Immature natural killer cell (primary cell): ENCODE measurements around the gene LST1. TPM values are rescaled to one million over a fixed set of nuclear protein-coding genes. Genes with fewer than 3 reads are reported as not detected.
A peak's percentile ranks its signal among the peaks of the same experiment; 100 is the strongest.

Experiments used
- DNase-seq, 3 donors: peaks; one replicate each; pipeline ENCODE4 v3.0.0; 2022; ENCODE audit warnings: mixed read lengths in 1 of 3
- H3K27ac Mint-ChIP-seq, 6 donors: one replicate each; pipeline ENCODE4 v1.8.0; 2020; ENCODE audit warnings: mixed read lengths in 6 of 6, mild to moderate bottlenecking in 5 of 6, inconsistent platforms in 4 of 6, moderate library complexity in 3 of 6
- H3K27me3 Mint-ChIP-seq, 3 donors: one replicate each; pipeline ENCODE4 v1.8.0; 2020 to 2021; ENCODE audit warnings: low read depth in 3 of 3, mild to moderate bottlenecking in 3 of 3, mixed read lengths in 3 of 3, moderate library complexity in 3 of 3, inconsistent platforms in 1 of 3
- H3K36me3 Mint-ChIP-seq, 3 donors: one replicate each; pipeline ENCODE4 v1.8.0; 2020; ENCODE audit warnings: mixed read lengths in 3 of 3, inconsistent platforms in 2 of 3, mild to moderate bottlenecking in 2 of 3
- H3K4me1 Mint-ChIP-seq, 2 donors: one replicate each; pipeline ENCODE4 v1.8.0; 2020; ENCODE audit warnings: inconsistent platforms in 2 of 2, mild to moderate bottlenecking in 2 of 2, mixed read lengths in 2 of 2, moderate library complexity in 1 of 2
- H3K4me3 Mint-ChIP-seq, 5 donors: one replicate each; pipeline ENCODE4 v1.8.0; 2020; ENCODE audit warnings: mild to moderate bottlenecking in 5 of 5, mixed read lengths in 5 of 5, inconsistent platforms in 3 of 5, moderate library complexity in 3 of 5
- H3K9me3 Mint-ChIP-seq, 6 donors: one replicate each; pipeline ENCODE4 v1.8.0; 2020; ENCODE audit warnings: mild to moderate bottlenecking in 6 of 6, mixed read lengths in 6 of 6, inconsistent platforms in 4 of 6, moderate library complexity in 3 of 6
- polyA plus RNA-seq, 3 donors: library from polyadenylated mRNA; unstranded; fragments of 300-500 nt; fragmentation: Illumina TruSeq; gene quantifications; one replicate each; pipeline ENCODE4 v1.2.3, GENCODE V29; 2021

LST1 gene
- polyA plus RNA-seq, 3 donors from 2014 or later, result 20.3 to 44.8 (median 42.3) TPM

DNA sequence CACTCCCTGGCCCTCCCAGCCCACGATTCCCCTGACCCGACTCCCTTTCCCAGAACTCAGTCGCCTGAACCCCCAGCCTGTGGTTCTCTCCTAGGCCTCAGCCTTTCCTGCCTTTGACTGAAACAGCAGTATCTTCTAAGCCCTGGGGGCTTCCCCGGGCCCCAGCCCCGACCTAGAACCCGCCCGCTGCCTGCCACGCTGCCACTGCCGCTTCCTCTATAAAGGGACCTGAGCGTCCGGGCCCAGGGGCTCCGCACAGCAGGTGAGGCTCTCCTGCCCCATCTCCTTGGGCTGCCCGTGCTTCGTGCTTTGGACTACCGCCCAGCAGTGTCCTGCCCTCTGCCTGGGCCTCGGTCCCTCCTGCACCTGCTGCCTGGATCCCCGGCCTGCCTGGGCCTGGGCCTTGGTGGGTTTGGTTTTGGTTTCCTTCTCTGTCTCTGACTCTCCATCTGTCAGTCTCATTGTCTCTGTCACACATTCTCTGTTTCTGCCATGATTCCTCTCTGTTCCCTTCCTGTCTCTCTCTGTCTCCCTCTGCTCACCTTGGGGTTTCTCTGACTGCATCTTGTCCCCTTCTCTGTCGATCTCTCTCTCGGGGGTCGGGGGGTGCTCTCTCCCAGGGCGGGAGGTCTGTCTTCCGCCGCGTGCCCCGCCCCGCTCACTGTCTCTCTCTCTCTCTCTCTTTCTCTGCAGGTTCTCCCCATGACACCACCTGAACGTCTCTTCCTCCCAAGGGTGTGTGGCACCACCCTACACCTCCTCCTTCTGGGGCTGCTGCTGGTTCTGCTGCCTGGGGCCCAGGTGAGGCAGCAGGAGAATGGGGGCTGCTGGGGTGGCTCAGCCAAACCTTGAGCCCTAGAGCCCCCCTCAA lies 13.8 kb upstream of the LST1 start, which contains the start of gene LTA:
TSS of gene LTA (plus strand) at position 249 of the 871 bp plus-strand sequence. CDS start at position 703, 454 bp downstream.
- H3K27me3 Mint-ChIP-seq, result peaks cover 13 to 27% (median 16%) of the 10 kb centered on the region in 3 donors

DNA sequence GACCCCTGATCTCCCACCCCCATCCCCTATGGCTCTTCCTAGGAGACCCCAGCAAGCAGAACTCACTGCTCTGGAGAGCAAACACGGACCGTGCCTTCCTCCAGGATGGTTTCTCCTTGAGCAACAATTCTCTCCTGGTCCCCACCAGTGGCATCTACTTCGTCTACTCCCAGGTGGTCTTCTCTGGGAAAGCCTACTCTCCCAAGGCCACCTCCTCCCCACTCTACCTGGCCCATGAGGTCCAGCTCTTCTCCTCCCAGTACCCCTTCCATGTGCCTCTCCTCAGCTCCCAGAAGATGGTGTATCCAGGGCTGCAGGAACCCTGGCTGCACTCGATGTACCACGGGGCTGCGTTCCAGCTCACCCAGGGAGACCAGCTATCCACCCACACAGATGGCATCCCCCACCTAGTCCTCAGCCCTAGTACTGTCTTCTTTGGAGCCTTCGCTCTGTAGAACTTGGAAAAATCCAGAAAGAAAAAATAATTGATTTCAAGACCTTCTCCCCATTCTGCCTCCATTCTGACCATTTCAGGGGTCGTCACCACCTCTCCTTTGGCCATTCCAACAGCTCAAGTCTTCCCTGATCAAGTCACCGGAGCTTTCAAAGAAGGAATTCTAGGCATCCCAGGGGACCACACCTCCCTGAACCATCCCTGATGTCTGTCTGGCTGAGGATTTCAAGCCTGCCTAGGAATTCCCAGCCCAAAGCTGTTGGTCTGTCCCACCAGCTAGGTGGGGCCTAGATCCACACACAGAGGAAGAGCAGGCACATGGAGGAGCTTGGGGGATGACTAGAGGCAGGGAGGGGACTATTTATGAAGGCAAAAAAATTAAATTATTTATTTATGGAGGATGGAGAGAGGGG lies 12.6 kb upstream of the LST1 start:
- Mint-ChIP-seq H3K9me3 (no peaks in the 10 kb centered on the region), H3K27ac (peak overlapping the region; percentile 86 to 98 (median 96)), H3K36me3 (peaks cover 3 to 6% (median 4%) of the 10 kb centered on the region in 3 donors), H3K4me3 (peak overlapping the region; percentile 49 to 96 (median 82)), H3K27me3 (peaks cover 6 to 17% (median 7%) of the 10 kb centered on the region in 3 donors), H3K4me1 (peaks cover 83 to 90% of the 10 kb centered on the region in 2 donors)
- no peak for DNase-seq

More for the DNA sequence above, 13.8 kb upstream of the LST1 start, which contains the start of gene LTA:
- peak within 1 kb of the TSS; percentile 76 to 90 (median 86) for H3K4me3 Mint-ChIP-seq
- no peaks in the 10 kb centered on the region for H3K9me3 Mint-ChIP-seq
- H3K27ac Mint-ChIP-seq, result peak within 1 kb of the TSS; percentile 86 to 98 (median 96)
- peak in 2 of 3 donors; percentile 50 to 65 for DNase-seq
- peaks cover 87 to 92% of the 10 kb centered on the region in 2 donors for H3K4me1 Mint-ChIP-seq
- H3K36me3 Mint-ChIP-seq, result peaks cover 0 to 6% (median 4%) of the 10 kb centered on the region in 3 donors

DNA sequence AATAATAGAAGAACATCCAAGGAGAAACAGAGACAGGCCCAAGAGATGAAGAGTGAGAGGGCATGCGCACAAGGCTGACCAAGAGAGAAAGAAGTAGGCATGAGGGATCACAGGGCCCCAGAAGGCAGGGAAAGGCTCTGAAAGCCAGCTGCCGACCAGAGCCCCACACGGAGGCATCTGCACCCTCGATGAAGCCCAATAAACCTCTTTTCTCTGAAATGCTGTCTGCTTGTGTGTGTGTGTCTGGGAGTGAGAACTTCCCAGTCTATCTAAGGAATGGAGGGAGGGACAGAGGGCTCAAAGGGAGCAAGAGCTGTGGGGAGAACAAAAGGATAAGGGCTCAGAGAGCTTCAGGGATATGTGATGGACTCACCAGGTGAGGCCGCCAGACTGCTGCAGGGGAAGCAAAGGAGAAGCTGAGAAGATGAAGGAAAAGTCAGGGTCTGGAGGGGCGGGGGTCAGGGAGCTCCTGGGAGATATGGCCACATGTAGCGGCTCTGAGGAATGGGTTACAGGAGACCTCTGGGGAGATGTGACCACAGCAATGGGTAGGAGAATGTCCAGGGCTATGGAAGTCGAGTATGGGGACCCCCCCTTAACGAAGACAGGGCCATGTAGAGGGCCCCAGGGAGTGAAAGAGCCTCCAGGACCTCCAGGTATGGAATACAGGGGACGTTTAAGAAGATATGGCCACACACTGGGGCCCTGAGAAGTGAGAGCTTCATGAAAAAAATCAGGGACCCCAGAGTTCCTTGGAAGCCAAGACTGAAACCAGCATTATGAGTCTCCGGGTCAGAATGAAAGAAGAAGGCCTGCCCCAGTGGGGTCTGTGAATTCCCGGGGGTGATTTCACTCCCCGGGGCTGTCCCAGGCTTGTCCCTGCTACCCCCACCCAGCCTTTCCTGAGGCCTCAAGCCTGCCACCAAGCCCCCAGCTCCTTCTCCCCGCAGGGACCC lies 11.7 kb upstream of the LST1 start:
- H3K4me3 Mint-ChIP-seq, result peak overlapping the region; percentile 14 to 96 (median 58)
- H3K27me3 Mint-ChIP-seq, result peaks cover 6 to 16% (median 6%) of the 10 kb centered on the region in 3 donors
- peaks cover 3 to 6% (median 4%) of the 10 kb centered on the region in 3 donors for H3K36me3 Mint-ChIP-seq
- peaks cover 82 to 90% of the 10 kb centered on the region in 2 donors for H3K4me1 Mint-ChIP-seq
- no peak for DNase-seq
- H3K27ac Mint-ChIP-seq, result peak overlapping the region; percentile 83 to 97 (median 92)
- no peaks in the 10 kb centered on the region for H3K9me3 Mint-ChIP-seq

DNA sequence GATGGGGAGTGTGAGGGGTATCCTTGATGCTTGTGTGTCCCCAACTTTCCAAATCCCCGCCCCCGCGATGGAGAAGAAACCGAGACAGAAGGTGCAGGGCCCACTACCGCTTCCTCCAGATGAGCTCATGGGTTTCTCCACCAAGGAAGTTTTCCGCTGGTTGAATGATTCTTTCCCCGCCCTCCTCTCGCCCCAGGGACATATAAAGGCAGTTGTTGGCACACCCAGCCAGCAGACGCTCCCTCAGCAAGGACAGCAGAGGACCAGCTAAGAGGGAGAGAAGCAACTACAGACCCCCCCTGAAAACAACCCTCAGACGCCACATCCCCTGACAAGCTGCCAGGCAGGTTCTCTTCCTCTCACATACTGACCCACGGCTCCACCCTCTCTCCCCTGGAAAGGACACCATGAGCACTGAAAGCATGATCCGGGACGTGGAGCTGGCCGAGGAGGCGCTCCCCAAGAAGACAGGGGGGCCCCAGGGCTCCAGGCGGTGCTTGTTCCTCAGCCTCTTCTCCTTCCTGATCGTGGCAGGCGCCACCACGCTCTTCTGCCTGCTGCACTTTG lies 10.7 kb upstream of the LST1 start, which contains the start of gene TNF:
TSS of gene TNF (plus strand) at position 231 of the 567 bp plus-strand sequence. CDS start at position 408, 177 bp downstream.
- H3K27ac Mint-ChIP-seq, result peak within 1 kb of the TSS; percentile 86 to 97 (median 94)
- H3K9me3 Mint-ChIP-seq, result no peaks in the 10 kb centered on the region
- peak within 1 kb of the TSS; percentile 79 to 96 (median 86) for H3K4me3 Mint-ChIP-seq
- peaks cover 6 to 15% (median 8%) of the 10 kb centered on the region in 3 donors for H3K27me3 Mint-ChIP-seq
- H3K36me3 Mint-ChIP-seq, result peaks cover 3 to 6% (median 4%) of the 10 kb centered on the region in 3 donors
- DNase-seq, result peak in 1 of 3 donors; percentile 59
- peaks cover 85 to 92% of the 10 kb centered on the region in 2 donors for H3K4me1 Mint-ChIP-seq

- peaks cover 6 to 15% (median 10%) of the 10 kb centered on the region in 3 donors for H3K27me3 Mint-ChIP-seq
- peak overlapping the region; percentile 86 to 97 (median 94) for H3K27ac Mint-ChIP-seq
- peak overlapping the region; percentile 79 to 96 (median 86) for H3K4me3 Mint-ChIP-seq
- peaks cover 90 to 92% of the 10 kb centered on the region in 2 donors for H3K4me1 Mint-ChIP-seq
- H3K9me3 Mint-ChIP-seq, result no peaks in the 10 kb centered on the region
- H3K36me3 Mint-ChIP-seq, result peaks cover 4 to 6% (median 5%) of the 10 kb centered on the region in 3 donors
- no peak for DNase-seq
Observed at GRCh38 chr6:31575952-31576685, 10.0 kb upstream of the LST1 start.

GRCh38 chr6:31576897-31577578 lies 9.0 kb upstream of the LST1 start:
- Mint-ChIP-seq H3K4me1 (peaks cover 91 to 92% of the 10 kb centered on the region in 2 donors), H3K27me3 (peaks cover 6 to 15% (median 10%) of the 10 kb centered on the region in 3 donors), H3K36me3 (peaks cover 7 to 10% (median 10%) of the 10 kb centered on the region in 3 donors), H3K9me3 (no peaks in the 10 kb centered on the region), H3K27ac (peak overlapping the region; percentile 86 to 97 (median 94)), H3K4me3 (peak overlapping the region; percentile 79 to 96 (median 86))
- DNase-seq, result peak; percentile 71 to 74 (median 74)

DNA sequence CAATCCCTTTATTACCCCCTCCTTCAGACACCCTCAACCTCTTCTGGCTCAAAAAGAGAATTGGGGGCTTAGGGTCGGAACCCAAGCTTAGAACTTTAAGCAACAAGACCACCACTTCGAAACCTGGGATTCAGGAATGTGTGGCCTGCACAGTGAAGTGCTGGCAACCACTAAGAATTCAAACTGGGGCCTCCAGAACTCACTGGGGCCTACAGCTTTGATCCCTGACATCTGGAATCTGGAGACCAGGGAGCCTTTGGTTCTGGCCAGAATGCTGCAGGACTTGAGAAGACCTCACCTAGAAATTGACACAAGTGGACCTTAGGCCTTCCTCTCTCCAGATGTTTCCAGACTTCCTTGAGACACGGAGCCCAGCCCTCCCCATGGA lies 8.5 kb upstream of the LST1 start:
- peak overlapping the region; percentile 79 to 96 (median 86) for H3K4me3 Mint-ChIP-seq
- H3K4me1 Mint-ChIP-seq, result peaks cover 91 to 92% of the 10 kb centered on the region in 2 donors
- H3K27ac Mint-ChIP-seq, result peak overlapping the region; percentile 86 to 97 (median 94)
- H3K27me3 Mint-ChIP-seq, result peaks cover 6 to 13% (median 10%) of the 10 kb centered on the region in 3 donors
- DNase-seq, result no peak
- H3K36me3 Mint-ChIP-seq, result peaks cover 7 to 10% (median 10%) of the 10 kb centered on the region in 3 donors
- no peaks in the 10 kb centered on the region for H3K9me3 Mint-ChIP-seq

DNA sequence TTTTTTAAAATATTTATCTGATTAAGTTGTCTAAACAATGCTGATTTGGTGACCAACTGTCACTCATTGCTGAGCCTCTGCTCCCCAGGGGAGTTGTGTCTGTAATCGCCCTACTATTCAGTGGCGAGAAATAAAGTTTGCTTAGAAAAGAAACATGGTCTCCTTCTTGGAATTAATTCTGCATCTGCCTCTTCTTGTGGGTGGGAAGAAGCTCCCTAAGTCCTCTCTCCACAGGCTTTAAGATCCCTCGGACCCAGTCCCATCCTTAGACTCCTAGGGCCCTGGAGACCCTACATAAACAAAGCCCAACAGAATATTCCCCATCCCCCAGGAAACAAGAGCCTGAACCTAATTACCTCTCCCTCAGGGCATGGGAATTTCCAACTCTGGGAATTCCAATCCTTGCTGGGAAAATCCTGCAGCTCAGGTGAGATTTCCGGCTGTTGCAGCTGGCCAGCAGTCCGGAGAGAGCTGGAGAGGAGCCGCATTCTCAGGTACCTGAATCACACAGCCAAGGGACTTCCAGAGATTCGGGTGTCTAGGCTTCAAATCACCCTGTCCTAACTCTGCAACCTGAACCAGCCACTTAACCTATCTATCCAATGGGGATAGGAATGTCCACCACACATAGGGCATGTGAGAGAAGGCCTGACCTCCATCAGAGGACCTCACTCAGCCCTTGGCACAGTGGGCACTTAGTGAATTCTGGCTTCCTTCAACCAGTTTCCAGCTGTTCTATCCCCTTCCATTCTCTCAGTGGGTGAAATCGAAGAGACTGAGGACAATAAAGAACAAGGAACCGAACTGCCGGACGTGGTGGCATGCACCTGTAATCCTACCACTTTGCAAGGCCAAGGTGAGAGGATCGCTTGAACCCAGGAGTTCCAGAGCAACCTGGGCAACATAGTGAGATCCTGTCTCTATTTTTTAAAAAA lies 7.6 kb upstream of the LST1 start:
- Mint-ChIP-seq H3K4me3 (peak overlapping the region; percentile 50 to 70 (median 54)), H3K4me1 (peaks cover 89 to 93% of the 10 kb centered on the region in 2 donors), H3K9me3 (no peaks in the 10 kb centered on the region), H3K36me3 (peaks cover 10 to 14% (median 10%) of the 10 kb centered on the region in 3 donors), H3K27ac (peak overlapping the region; percentile 51 to 96 (median 80)), H3K27me3 (peaks cover 6 to 13% (median 10%) of the 10 kb centered on the region in 3 donors)
- DNase-seq, result no peak

DNA sequence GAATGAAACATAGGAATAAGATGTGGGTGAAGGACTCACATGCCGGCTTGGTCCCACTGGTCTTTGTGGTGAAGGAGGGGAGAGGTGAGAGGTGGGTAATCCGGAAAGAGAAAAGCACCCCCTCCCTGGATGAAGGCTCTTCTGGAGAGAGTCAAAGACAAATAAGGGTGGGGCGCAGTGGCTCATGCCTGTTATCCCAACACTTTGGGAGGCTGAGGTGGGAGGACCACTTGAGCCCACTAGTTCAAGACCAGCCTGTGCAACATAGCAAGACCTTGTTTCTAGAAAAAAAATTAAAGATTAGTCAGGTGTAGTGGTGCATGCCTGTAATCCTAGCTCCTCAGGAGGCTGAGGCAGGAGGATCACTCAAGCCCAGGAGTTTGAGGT lies 7.0 kb upstream of the LST1 start:
- DNase-seq, result no peak

More for the DNA sequence above, 7.0 kb upstream of the LST1 start:
- Mint-ChIP-seq H3K27me3 (peaks cover 6 to 13% (median 10%) of the 10 kb centered on the region in 3 donors), H3K4me3 (peak overlapping the region; percentile 21 to 100 (median 62)), H3K4me1 (peaks cover 85 to 87% of the 10 kb centered on the region in 2 donors), H3K36me3 (peaks cover 10 to 14% (median 10%) of the 10 kb centered on the region in 3 donors), H3K27ac (peak overlapping the region; percentile 34 to 96 (median 86)), H3K9me3 (no peaks in the 10 kb centered on the region)
